DND-41 (cell line): ENCODE results near the gene AGXT.

Experiments
- ATAC-seq: fragments of 200-7000 bp; cut with Tn5 transposase; 3 replicates; pipeline ENCODE4 v1.9.1; 2021; ENCODE audit warnings: low read depth; ENCODE audit not compliant: insufficient read depth
- DNase-seq: peaks from one replicate; pipeline ENCODE4 v3.0.0-alpha.2; 2020
- H2AFZ ChIP-seq: 2 replicates; pipeline ENCODE4 v1.6.0; 2012; ENCODE audit warnings: low read depth, low read length
- H3K27ac ChIP-seq: 2 replicates; pipeline ENCODE4 v1.5.1; 2012; ENCODE audit warnings: low read length, inconsistent platforms
- H3K27me3 ChIP-seq: fragments of 200-600 bp; sonication (generic); 2 replicates; pipeline ENCODE4 v1.6.0; 2012; ENCODE audit warnings: low read length, mild to moderate bottlenecking, inconsistent platforms; ENCODE audit not compliant: insufficient read depth, poor library complexity
- H3K36me3 ChIP-seq: 2 replicates; pipeline ENCODE4 v1.5.1; 2012; ENCODE audit warnings: low read length, inconsistent platforms; ENCODE audit not compliant: insufficient read depth
- H3K4me1 ChIP-seq: 2 replicates; pipeline ENCODE4 v1.5.1; 2012; ENCODE audit warnings: mild to moderate bottlenecking, low read length; ENCODE audit not compliant: insufficient read depth
- H3K4me2 ChIP-seq: 2 replicates; pipeline ENCODE4 v1.6.0; 2012; ENCODE audit warnings: mild to moderate bottlenecking, moderate library complexity, low read length, inconsistent platforms; ENCODE audit not compliant: insufficient read depth
- H3K4me3 ChIP-seq, 2 experiments: fragments of 200-600 bp in 1 of 2; shearing (Covaris generic) in 1 of 2; 2 replicates each; pipeline ENCODE4 v1.5.1; 2012 to 2016; ENCODE audit warnings: inconsistent platforms in 2 of 2, low read length in 2 of 2, mild to moderate bottlenecking in 2 of 2, low read depth in 1 of 2, moderate library complexity in 1 of 2
- H3K79me2 ChIP-seq: 2 replicates; pipeline ENCODE4 v1.6.0; 2012; ENCODE audit warnings: low read length, inconsistent platforms; ENCODE audit not compliant: insufficient read depth
- H3K9ac ChIP-seq: 2 replicates; pipeline ENCODE4 v1.6.0; 2012; ENCODE audit warnings: low read depth, mild to moderate bottlenecking, inconsistent platforms, low read length, moderate library complexity
- H3K9me3 ChIP-seq: 2 replicates; pipeline ENCODE4 v1.5.1; 2012; ENCODE audit warnings: low read length, moderate library complexity, mild to moderate bottlenecking, inconsistent platforms; ENCODE audit not compliant: insufficient read depth, severe bottlenecking
- H4K20me1 ChIP-seq: 2 replicates; pipeline ENCODE4 v1.6.0; 2012; ENCODE audit warnings: low read length; ENCODE audit not compliant: insufficient read depth
- CTCF ChIP-seq: IDR thresholded peaks from 2 replicates; pipeline ENCODE4 v1.5.1; 2012; ENCODE audit warnings: borderline replicate concordance, low read length, moderate library complexity, mild to moderate bottlenecking; ENCODE audit not compliant: poor library complexity, severe bottlenecking; ENCODE audit errors: extremely low read depth
- EZH2 ChIP-seq: IDR thresholded peaks from 3 replicates; pipeline ENCODE4 v1.6.1; 2012; ENCODE audit warnings: borderline replicate concordance, low read depth, mild to moderate bottlenecking, moderate library complexity, low read length, inconsistent platforms; ENCODE audit not compliant: severe bottlenecking

AGXT gene

GRCh38 chr2:240834377-240834975 is 34.1 kb upstream of the AGXT start:
- ATAC-seq (no peak), DNase-seq (no peak)
- no peak for TF ChIP-seq CTCF
- Histone ChIP-seq H3K27ac (no peak overlapping the region), H3K9me3 (no peaks in the 10 kb centered on the region), H4K20me1 (no peaks in the 10 kb centered on the region; the same call in 1 of the 2 replicates), H3K79me2 (no peaks in the 10 kb centered on the region), H3K9ac (no peak overlapping the region), H3K36me3 (no peaks in the 10 kb centered on the region), H2AFZ (no peak overlapping the region), H3K4me3 (no peak overlapping the region), H3K27me3 (peaks cover 4% of the 10 kb centered on the region), H3K4me1 (no peaks in the 10 kb centered on the region), H3K4me2 (no peak overlapping the region)

GRCh38 chr2:240835528-240835927 is 33.1 kb upstream of the AGXT start:
- ATAC-seq = no peak
- H3K4me3 ChIP-seq = no peak overlapping the region
- H3K4me2 ChIP-seq = no peak overlapping the region
- H2AFZ ChIP-seq = no peak overlapping the region
- no peaks in the 10 kb centered on the region for H3K79me2 ChIP-seq
- peaks cover 4% of the 10 kb centered on the region for H3K27me3 ChIP-seq
- DNase-seq = no peak
- peaks cover 2% of the 10 kb centered on the region for H4K20me1 ChIP-seq
- TF ChIP-seq CTCF (no peak), EZH2 (no peak)
- H3K9ac ChIP-seq = no peak overlapping the region
- H3K36me3 ChIP-seq = no peaks in the 10 kb centered on the region
- H3K4me1 ChIP-seq = no peaks in the 10 kb centered on the region
- no peaks in the 10 kb centered on the region for H3K9me3 ChIP-seq
- no peak overlapping the region for H3K27ac ChIP-seq

GRCh38 chr2:240836781-240837467 is 31.7 kb upstream of the AGXT start:
- Histone ChIP-seq H2AFZ (no peak overlapping the region), H3K4me1 (no peaks in the 10 kb centered on the region), H3K79me2 (no peaks in the 10 kb centered on the region), H3K4me3 (no peak overlapping the region), H3K4me2 (no peak overlapping the region), H4K20me1 (peaks cover 7% of the 10 kb centered on the region), H3K27me3 (peaks cover 4% of the 10 kb centered on the region), H3K9me3 (no peaks in the 10 kb centered on the region), H3K27ac (no peak overlapping the region), H3K9ac (no peak overlapping the region), H3K36me3 (no peaks in the 10 kb centered on the region)
- DNase-seq (no peak), ATAC-seq (no peak)
- TF ChIP-seq CTCF = no peak
- no peak for TF ChIP-seq EZH2

GRCh38 chr2:240837621-240838020 is 31.0 kb upstream of the AGXT start:
- no peak overlapping the region for H3K4me2 ChIP-seq
- no peak for TF ChIP-seq EZH2
- no peak for TF ChIP-seq CTCF
- no peaks in the 10 kb centered on the region for H3K36me3 ChIP-seq
- no peak overlapping the region for H3K27ac ChIP-seq
- ATAC-seq (no peak), DNase-seq (no peak)
- H4K20me1 ChIP-seq = peaks cover 7% of the 10 kb centered on the region
- no peaks in the 10 kb centered on the region for H3K79me2 ChIP-seq
- H3K9me3 ChIP-seq = no peaks in the 10 kb centered on the region
- peaks cover 4% of the 10 kb centered on the region for H3K27me3 ChIP-seq
- H3K4me1 ChIP-seq = no peaks in the 10 kb centered on the region
- no peak overlapping the region for H2AFZ ChIP-seq
- H3K9ac ChIP-seq = no peak overlapping the region
- H3K4me3 ChIP-seq = no peak overlapping the region
